ENCODE data around the gene WDR18. TPM values are rescaled to one million over a fixed set of nuclear protein-coding genes. Genes with fewer than 3 reads are reported as not detected.
A peak's percentile ranks its signal among the peaks of the same experiment; 100 is the strongest.

WDR18 gene
- total and polyA plus RNA-seq, 2 of the 8 experiments (the other 6 are each of a cell fraction or from before 2014, with no cell fraction given): 87.7 to 177 TPM

DNA sequence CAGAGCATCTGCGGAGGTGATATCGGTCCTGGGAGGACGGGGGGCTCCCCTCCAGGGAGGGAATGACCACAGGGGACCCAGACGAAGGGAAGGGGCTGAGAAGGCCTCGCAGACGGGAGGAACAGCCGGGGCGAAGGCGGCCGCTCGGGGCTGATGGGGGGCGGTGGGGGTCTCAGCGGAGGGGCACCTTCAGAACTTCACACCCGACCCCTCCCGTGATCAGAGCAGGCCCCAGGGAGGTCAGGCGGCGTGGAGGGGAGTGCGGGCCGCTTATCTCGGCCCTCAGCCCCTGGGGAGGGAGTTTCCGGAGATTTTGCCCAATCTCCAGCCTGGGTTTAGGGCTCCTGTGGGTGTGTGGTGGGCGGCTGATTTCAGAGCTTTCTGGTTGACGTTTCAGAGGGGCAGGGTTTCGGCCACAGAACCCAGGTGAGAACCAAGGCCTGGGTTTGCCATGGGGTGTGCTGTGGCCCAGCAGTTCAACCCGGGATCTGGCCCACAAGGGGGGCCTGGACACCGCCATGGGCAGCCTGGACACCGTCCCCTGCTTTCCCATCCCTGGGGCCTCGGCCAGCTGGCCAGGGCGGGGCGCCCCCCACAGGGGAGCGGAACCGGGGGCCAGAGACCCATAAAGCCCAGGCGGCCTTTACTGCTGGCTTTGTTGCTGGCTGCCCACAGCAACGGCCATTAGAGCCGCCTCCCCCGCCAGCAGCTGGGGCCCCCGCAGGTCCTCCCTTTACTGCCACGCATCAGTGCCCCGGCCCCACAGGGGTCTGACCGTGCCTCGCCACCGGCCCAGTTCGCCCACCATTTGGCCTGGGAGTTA is 29.3 kb upstream of the WDR18 start:
- no peak overlapping the region for H3K4me3 ChIP-seq (ENCODE audit: extremely low read depth in 1 of 4, insufficient read depth in 2 of 4, low read depth in 3 of 4, low read length in 4 of 4)
- FAIRE-seq (no peak), DNase-seq (ENCODE audit: low read depth in 1 of 2, low spot score in 2 of 2) (no peak)
- no peak overlapping the region for H2AFZ ChIP-seq (ENCODE audit: low read length)
- peak; percentile 77; the same call in 1 of the 2 replicates for TF ChIP-seq SP4 (IDR thresholded peaks at IDR 0.05; ENCODE audit: low read length)
- TF ChIP-seq GABPA (IDR thresholded peaks at IDR 0.05; ENCODE audit: borderline replicate concordance, insufficient read depth, low read length): no peak
- no peak for TF ChIP-seq GTF2F1 (IDR thresholded peaks at IDR 0.05; ENCODE audit: borderline replicate concordance, low read depth, low read length)
- TF ChIP-seq RFX5 (IDR thresholded peaks at IDR 0.05; ENCODE audit: borderline replicate concordance, low read depth, low read length): no peak
- peaks cover 5 to 48% (median 23%) of the 10 kb centered on the region in 4 experiments for H3K4me1 ChIP-seq (replicated peaks in 1 of 4; ENCODE audit: control insufficient read depth in 3 of 4, insufficient read depth in 4 of 4, low read length in 3 of 4)
- H2BK20ac ChIP-seq (ENCODE audit: low read length): no peak overlapping the region
- H3K36me3 ChIP-seq (ENCODE audit: control insufficient read depth in 2 of 4, insufficient read depth in 4 of 4, low read length in 3 of 4): no peaks in the 10 kb centered on the region
- H4K20me1 ChIP-seq (replicated peaks in 1 of 2; ENCODE audit: control insufficient read depth in 1 of 2, insufficient read depth in 2 of 2, low read length in 2 of 2): peaks cover 0 to 1% of the 10 kb centered on the region in 2 experiments
- no peak overlapping the region; the same call in 1 of the 2 replicates for H3K18ac ChIP-seq (ENCODE audit: extremely low read depth, low read length)
- H3K79me1 ChIP-seq (ENCODE audit: low read depth, low read length): peaks cover 11% of the 10 kb centered on the region
- peak overlapping the region; percentile 77; the same call in 1 of the 2 replicates for H2BK5ac ChIP-seq (ENCODE audit: low read depth, low read length)
- no peak overlapping the region for H3K56ac ChIP-seq (replicated peaks; ENCODE audit: insufficient read length, low read depth, low read length)
- no peak overlapping the region for H4K91ac ChIP-seq (replicated peaks; ENCODE audit: insufficient read length, low read length)
- CTCF ChIA-PET (ENCODE audit: partially characterized antibody): interaction anchor here (1.1 to 3.6 kb wide), 3 partner anchors 16 to 91 kb away, joined by 3 to 16 read pairs (median 9); no protein-coding TSS in a partner anchor
- WGBS, 2 experiments (ENCODE audit: extremely low coverage in 1 of 2, insufficient coverage in 1 of 2, insufficient read length in 1 of 2, insufficient replicate concordance in 2 of 2, low coverage in 1 of 2, low lambda C conversion rate in 2 of 2, missing lambda C conversion rate in 1 of 2): 82% methylated on average over 30 of the region's 43 CpGs; no CpG with 5 or more reads in 1 of the 2 experiments
- no peaks in the 10 kb centered on the region; the same call in 1 of the 2 replicates for H3K23me2 ChIP-seq (ENCODE audit: low read depth, low read length)
- POLR2A ChIA-PET (ENCODE audit: partially characterized antibody): interaction anchor here (1.1 to 2.1 kb wide), 4 partner anchors 16 to 30 kb away, joined by 3 to 10 read pairs (median 3); partner anchors contain the start of gene WDR18
- peak overlapping the region; percentile 68 for H4K5ac ChIP-seq (ENCODE audit: insufficient read length, low read depth, low read length)
- no peak overlapping the region for H3K27ac ChIP-seq (ENCODE audit: low read depth, low read length)
- no peak overlapping the region; a peak in 1 of 7 replicates for H3K9ac ChIP-seq (replicated peaks in 1 of 4; ENCODE audit: extremely low read depth in 1 of 4, low read depth in 3 of 4, low read length in 3 of 4)
- no peak overlapping the region for H3K23ac ChIP-seq (ENCODE audit: insufficient read length)
- no peak overlapping the region for H3K4me2 ChIP-seq (ENCODE audit: insufficient read depth in 1 of 2, low read depth in 2 of 2, low read length in 2 of 2)
- H3K14ac ChIP-seq (ENCODE audit: insufficient read length): no peak overlapping the region
- H2AK5ac ChIP-seq (ENCODE audit: low read depth, low read length): 0 out of 2 replicates have a peak overlapping the region, but pooled peaks have one; percentile 28
- peaks cover 0 to 29% of the 10 kb centered on the region in 2 experiments; a peak in 1 of 4 replicates for H3K79me2 ChIP-seq (ENCODE audit: control insufficient read depth in 1 of 2, insufficient read depth in 2 of 2, low read length in 2 of 2)
- no peak overlapping the region for H2BK120ac ChIP-seq (replicated peaks; ENCODE audit: low read depth, low read length)
- no peaks in the 10 kb centered on the region for H3K27me3 ChIP-seq (replicated peaks in 1 of 4; ENCODE audit: control insufficient read depth in 3 of 4, extremely low read depth in 1 of 4, insufficient read depth in 3 of 4, low read length in 3 of 4)
- H3K9me3 ChIP-seq (ENCODE audit: insufficient read depth in 2 of 2, low read depth in 1 of 2, low read length in 1 of 2): no peaks in the 10 kb centered on the region
- H4K8ac ChIP-seq (ENCODE audit: extremely low read depth, insufficient read depth, low read length): peak overlapping the region; percentile 84
- no peak overlapping the region for H2BK12ac ChIP-seq (ENCODE audit: low read depth, low read length)
- 0 out of 2 replicates have a peak overlapping the region, but pooled peaks have one; percentile 88 for H2BK15ac ChIP-seq (ENCODE audit: low read length)
- peak overlapping the region; percentile 7 for H3K4ac ChIP-seq (replicated peaks; ENCODE audit: insufficient read length, low read depth, low read length)

Data from H1 (cell line).